Peyer's patch (tissue), 4 donors: ENCODE results near the gene PALM3.

Experiments used
- POLR2A ChIP-seq, 2 donors: fragments of 450-650 bp; IDR thresholded peaks; one replicate each; pipeline ENCODE4 v1.5.1; 2017; ENCODE audit warnings: antibody characterized with exemption in 2 of 2, mild to moderate bottlenecking in 2 of 2, moderate library complexity in 2 of 2
- TF ChIP-seq, protein P1 (sequence below), 6 experiments: fragments of 450-650 bp in 4 of 6; fragments of 200-600 bp in 2 of 6; sonication (generic) in 1 of 6; IDR thresholded peaks; one replicate each; pipeline ENCODE4 v1.5.1; 2017 to 2019; ENCODE audit warnings: antibody characterized with exemption in 6 of 6, mild to moderate bottlenecking in 3 of 6, moderate library complexity in 1 of 6

DNA sequence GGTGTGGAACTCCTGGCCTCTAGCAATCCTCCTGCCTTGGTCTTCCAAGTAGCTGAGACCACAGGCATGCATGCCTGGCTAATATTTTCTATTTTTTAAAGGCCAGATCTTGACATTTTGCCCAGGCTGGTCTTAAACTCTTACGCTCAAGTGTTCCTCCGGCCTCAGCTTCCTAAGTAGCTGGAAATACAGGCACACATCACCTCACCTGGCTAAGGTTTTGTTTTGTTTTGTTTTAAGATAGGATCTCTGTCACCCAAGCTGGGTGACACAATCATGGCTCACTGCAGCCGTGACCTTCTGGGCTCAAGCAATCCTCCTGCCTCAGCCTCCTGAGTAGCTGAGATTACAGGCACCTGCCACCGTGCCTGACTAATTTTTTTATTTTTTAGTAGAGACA is 39.4 kb downstream of the PALM3 start:
- TF ChIP-seq, protein P1, sequence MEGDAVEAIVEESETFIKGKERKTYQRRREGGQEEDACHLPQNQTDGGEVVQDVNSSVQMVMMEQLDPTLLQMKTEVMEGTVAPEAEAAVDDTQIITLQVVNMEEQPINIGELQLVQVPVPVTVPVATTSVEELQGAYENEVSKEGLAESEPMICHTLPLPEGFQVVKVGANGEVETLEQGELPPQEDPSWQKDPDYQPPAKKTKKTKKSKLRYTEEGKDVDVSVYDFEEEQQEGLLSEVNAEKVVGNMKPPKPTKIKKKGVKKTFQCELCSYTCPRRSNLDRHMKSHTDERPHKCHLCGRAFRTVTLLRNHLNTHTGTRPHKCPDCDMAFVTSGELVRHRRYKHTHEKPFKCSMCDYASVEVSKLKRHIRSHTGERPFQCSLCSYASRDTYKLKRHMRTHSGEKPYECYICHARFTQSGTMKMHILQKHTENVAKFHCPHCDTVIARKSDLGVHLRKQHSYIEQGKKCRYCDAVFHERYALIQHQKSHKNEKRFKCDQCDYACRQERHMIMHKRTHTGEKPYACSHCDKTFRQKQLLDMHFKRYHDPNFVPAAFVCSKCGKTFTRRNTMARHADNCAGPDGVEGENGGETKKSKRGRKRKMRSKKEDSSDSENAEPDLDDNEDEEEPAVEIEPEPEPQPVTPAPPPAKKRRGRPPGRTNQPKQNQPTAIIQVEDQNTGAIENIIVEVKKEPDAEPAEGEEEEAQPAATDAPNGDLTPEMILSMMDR (IDR thresholded peaks at IDR 0.05): no peak
- TF ChIP-seq POLR2A (IDR thresholded peaks at IDR 0.05): no peak
